Measurements from ENCODE around the gene NCOR2. TPM values are rescaled to one million over a fixed set of nuclear protein-coding genes. Genes with fewer than 3 reads are reported as not detected.

The NCOR2 gene
- polyA plus RNA-seq, 1 donor (not counting 4 experiments of a cell fraction or from before 2014, with no cell fraction given) = 4.7 TPM

DNA sequence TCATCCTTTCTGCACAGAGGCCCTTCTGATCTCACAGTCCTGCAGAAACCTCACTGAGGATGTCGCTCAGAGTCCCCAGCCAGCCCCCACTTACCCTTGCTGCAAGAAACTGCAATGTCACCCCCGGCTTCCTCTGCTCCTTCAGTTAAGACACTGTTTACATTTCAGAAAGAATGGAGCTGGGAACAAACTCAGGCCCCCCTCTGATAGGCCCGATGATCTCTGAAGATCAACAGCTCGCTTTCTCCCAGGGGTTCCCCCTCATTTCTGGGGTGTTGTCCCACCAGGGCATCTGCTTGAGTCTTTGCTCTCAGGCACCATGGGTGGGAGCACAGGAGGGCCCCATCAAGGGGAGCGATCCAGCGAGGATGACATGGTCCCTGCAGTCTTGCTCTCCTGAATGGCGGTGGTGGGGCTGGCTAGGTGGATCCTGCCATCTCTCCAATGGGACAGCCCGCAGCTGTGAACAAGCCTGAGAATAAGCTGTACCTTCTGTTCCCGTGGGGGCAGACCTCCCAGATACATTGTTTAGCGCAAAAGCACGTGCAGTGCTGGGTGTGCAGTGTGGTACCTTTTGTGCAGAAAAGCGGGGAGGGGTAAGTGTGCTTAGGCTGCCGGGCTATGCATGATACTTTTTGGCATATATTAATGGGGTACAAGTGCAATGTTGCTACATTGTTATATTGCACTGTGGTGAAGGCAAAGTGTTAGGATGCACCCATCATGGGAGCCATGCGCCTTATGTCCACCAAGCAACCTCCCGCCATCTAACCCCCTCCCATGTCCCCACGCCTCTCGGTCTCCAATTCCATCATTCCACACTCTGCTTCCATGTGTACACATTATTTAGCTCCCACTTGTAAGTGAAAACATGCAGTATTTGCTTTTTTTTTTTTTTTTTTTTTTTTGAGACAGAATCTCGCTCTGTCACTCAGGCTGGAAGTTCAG is 6.7 kb upstream of the NCOR2 start:
- H3K9me3 ChIP-seq (ENCODE audit: control insufficient read depth, low read depth, low read length) = peaks cover 9% of the 10 kb centered on the region
- DNase-seq (ENCODE audit: low read depth, low spot score) = no peak
- H3K4me1 ChIP-seq (ENCODE audit: control insufficient read depth, extremely low read depth, insufficient read depth, low read length) = peaks cover 21% of the 10 kb centered on the region
- no peaks in the 10 kb centered on the region for H3K27me3 ChIP-seq (ENCODE audit: control insufficient read depth, extremely low read depth, insufficient read depth, low read length)
- H3K79me2 ChIP-seq (ENCODE audit: control insufficient read depth, insufficient read depth, low read length) = no peaks in the 10 kb centered on the region
- TF ChIP-seq EZH2 (IDR thresholded peaks at IDR 0.05; ENCODE audit: low read length) = no peak
- TF ChIP-seq, protein P1, sequence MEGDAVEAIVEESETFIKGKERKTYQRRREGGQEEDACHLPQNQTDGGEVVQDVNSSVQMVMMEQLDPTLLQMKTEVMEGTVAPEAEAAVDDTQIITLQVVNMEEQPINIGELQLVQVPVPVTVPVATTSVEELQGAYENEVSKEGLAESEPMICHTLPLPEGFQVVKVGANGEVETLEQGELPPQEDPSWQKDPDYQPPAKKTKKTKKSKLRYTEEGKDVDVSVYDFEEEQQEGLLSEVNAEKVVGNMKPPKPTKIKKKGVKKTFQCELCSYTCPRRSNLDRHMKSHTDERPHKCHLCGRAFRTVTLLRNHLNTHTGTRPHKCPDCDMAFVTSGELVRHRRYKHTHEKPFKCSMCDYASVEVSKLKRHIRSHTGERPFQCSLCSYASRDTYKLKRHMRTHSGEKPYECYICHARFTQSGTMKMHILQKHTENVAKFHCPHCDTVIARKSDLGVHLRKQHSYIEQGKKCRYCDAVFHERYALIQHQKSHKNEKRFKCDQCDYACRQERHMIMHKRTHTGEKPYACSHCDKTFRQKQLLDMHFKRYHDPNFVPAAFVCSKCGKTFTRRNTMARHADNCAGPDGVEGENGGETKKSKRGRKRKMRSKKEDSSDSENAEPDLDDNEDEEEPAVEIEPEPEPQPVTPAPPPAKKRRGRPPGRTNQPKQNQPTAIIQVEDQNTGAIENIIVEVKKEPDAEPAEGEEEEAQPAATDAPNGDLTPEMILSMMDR (optimal IDR thresholded peaks at IDR 0.05 in 1 of 3, IDR thresholded peaks at IDR 0.05 in 1 of 3, conservative IDR thresholded peaks at IDR 0.05 in 1 of 3; ENCODE audit: extremely low read depth in 1 of 3, insufficient read depth in 2 of 3, low read length in 3 of 3) = no peak
- no peak overlapping the region for H3K4me3 ChIP-seq (ENCODE audit: control insufficient read depth in 2 of 3, extremely low read depth in 1 of 3, insufficient read depth in 2 of 3, low read depth in 1 of 3, low read length in 3 of 3)
- H3K36me3 ChIP-seq (ENCODE audit: control insufficient read depth in 2 of 2, extremely low read depth in 1 of 2, insufficient read depth in 2 of 2, low read length in 2 of 2) = no peaks in the 10 kb centered on the region
- H3K27ac ChIP-seq (ENCODE audit: control insufficient read depth, insufficient read depth, low read length) = no peak overlapping the region
- no peak overlapping the region for H2AFZ ChIP-seq (ENCODE audit: control insufficient read depth, low read length)
- H3K9me1 ChIP-seq (ENCODE audit: control insufficient read depth, extremely low read depth, insufficient read depth, low read length) = no peaks in the 10 kb centered on the region
- H4K20me1 ChIP-seq (ENCODE audit: control insufficient read depth, extremely low read depth, insufficient read depth, low read length) = no peaks in the 10 kb centered on the region
- no peak overlapping the region for H3K4me2 ChIP-seq (ENCODE audit: control insufficient read depth, extremely low read depth, insufficient read depth, low read depth, low read length)
- no peak overlapping the region for H3K9ac ChIP-seq (ENCODE audit: control insufficient read depth, extremely low read depth, insufficient read depth, low read length)
- FAIRE-seq = no peak
- dilution Hi-C loops (cut with MboI; ENCODE audit: extremely low pct_ligation_motif_present, low sequenced_read_pairs) = no loop called here

DNA sequence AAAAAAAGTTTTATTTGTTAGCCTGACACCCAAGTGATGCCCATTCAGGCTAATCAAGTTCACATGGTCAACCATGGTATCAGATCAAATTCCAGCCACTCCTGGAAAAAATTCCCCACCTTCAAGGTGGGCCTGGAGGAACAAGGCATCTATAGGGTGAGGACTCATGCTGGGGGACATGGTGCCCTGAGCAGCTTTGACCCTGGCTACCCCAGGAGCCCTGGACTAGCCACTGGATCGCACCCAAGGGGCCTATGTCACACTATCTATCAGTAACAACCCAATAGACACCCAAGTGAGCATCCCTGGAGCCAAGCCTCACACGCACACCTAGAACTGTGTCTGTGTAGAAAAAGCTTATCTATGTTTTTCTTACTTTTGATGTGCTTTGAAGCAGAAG is 4.1 kb upstream of the NCOR2 start:
- TF ChIP-seq, protein P1 (optimal IDR thresholded peaks at IDR 0.05 in 1 of 3, IDR thresholded peaks at IDR 0.05 in 1 of 3, conservative IDR thresholded peaks at IDR 0.05 in 1 of 3; ENCODE audit: extremely low read depth in 1 of 3, insufficient read depth in 2 of 3, low read length in 3 of 3) = no peak
- no peak for TF ChIP-seq EZH2 (IDR thresholded peaks at IDR 0.05; ENCODE audit: low read length)
- no peak for DNase-seq (ENCODE audit: low read depth, low spot score)
- Histone ChIP-seq H2AFZ (ENCODE audit: control insufficient read depth, low read length) (no peak overlapping the region), H3K4me3 (ENCODE audit: control insufficient read depth in 2 of 3, extremely low read depth in 1 of 3, insufficient read depth in 2 of 3, low read depth in 1 of 3, low read length in 3 of 3) (no peak overlapping the region), H3K27me3 (ENCODE audit: control insufficient read depth, extremely low read depth, insufficient read depth, low read length) (no peaks in the 10 kb centered on the region), H3K4me1 (ENCODE audit: control insufficient read depth, extremely low read depth, insufficient read depth, low read length) (peaks cover 15% of the 10 kb centered on the region), H3K9ac (ENCODE audit: control insufficient read depth, extremely low read depth, insufficient read depth, low read length) (no peak overlapping the region), H3K9me1 (ENCODE audit: control insufficient read depth, extremely low read depth, insufficient read depth, low read length) (no peaks in the 10 kb centered on the region), H3K9me3 (ENCODE audit: control insufficient read depth, low read depth, low read length) (peaks cover under 1% of the 10 kb centered on the region), H3K79me2 (ENCODE audit: control insufficient read depth, insufficient read depth, low read length) (peaks cover 3% of the 10 kb centered on the region), H3K27ac (ENCODE audit: control insufficient read depth, insufficient read depth, low read length) (no peak overlapping the region), H3K36me3 (ENCODE audit: control insufficient read depth in 2 of 2, extremely low read depth in 1 of 2, insufficient read depth in 2 of 2, low read length in 2 of 2) (no peaks in the 10 kb centered on the region), H3K4me2 (ENCODE audit: control insufficient read depth, extremely low read depth, insufficient read depth, low read depth, low read length) (no peak overlapping the region), H4K20me1 (ENCODE audit: control insufficient read depth, extremely low read depth, insufficient read depth, low read length) (no peaks in the 10 kb centered on the region)
- dilution Hi-C loops (cut with MboI; ENCODE audit: extremely low pct_ligation_motif_present, low sequenced_read_pairs) = no loop called here
- no peak for FAIRE-seq

Data from keratinocyte (primary cell).